ENCODE data around the gene SPINK4.

SPINK4 gene

GRCh38 chr9:33229359-33230114 is 10.4 kb upstream of the SPINK4 start:
- DNase-seq (ENCODE audit: low read depth in 2 of 2), result no peak

GRCh38 chr9:33230756-33231622 is 9.0 kb upstream of the SPINK4 start:
- DNase-seq (ENCODE audit: low read depth in 2 of 2), result no peak

GRCh38 chr9:33231623-33231942 is 8.4 kb upstream of the SPINK4 start:
- DNase-seq (ENCODE audit: low read depth in 2 of 2), result no peak

- no peak for DNase-seq (ENCODE audit: low read depth in 2 of 2)
These were observed 7.2 kb upstream of the SPINK4 start for GRCh38 chr9:33232815-33233214.

GRCh38 chr9:33233626-33234342 is 6.2 kb upstream of the SPINK4 start:
- peak; percentile 49 to 61 for DNase-seq (ENCODE audit: low read depth in 2 of 2)

GRCh38 chr9:33234511-33235467 is 5.2 kb upstream of the SPINK4 start:
- DNase-seq (ENCODE audit: low read depth in 2 of 2), result no peak

GRCh38 chr9:33236571-33236970 is 3.4 kb upstream of the SPINK4 start:
- DNase-seq (ENCODE audit: low read depth in 2 of 2), result no peak

- DNase-seq (ENCODE audit: low read depth in 2 of 2), result no peak
These were observed 1.3 kb downstream of the SPINK4 start for GRCh38 chr9:33241298-33241697.

- DNase-seq (ENCODE audit: low read depth in 2 of 2), result no peak
These were observed 2.7 kb downstream of the SPINK4 start for GRCh38 chr9:33242609-33243134.

- no peak for DNase-seq (ENCODE audit: low read depth in 2 of 2)
These were observed 4.3 kb downstream of the SPINK4 start for GRCh38 chr9:33244137-33244784.

- DNase-seq (ENCODE audit: low read depth in 2 of 2), result no peak
These were observed 5.4 kb downstream of the SPINK4 start for GRCh38 chr9:33245341-33245740.

- no peak for DNase-seq (ENCODE audit: low read depth in 2 of 2)
These were observed 6.4 kb downstream of the SPINK4 start for GRCh38 chr9:33246269-33246860.

GRCh38 chr9:33248606-33249005 is 8.6 kb downstream of the SPINK4 start:
- no peak for DNase-seq (ENCODE audit: low read depth in 2 of 2)

GRCh38 chr9:33249087-33249658 is 9.2 kb downstream of the SPINK4 start:
- DNase-seq (ENCODE audit: low read depth in 2 of 2), result no peak

GRCh38 chr9:33249983-33250382 is 10.0 kb downstream of the SPINK4 start:
- no peak for DNase-seq (ENCODE audit: low read depth in 2 of 2)

- no peak for DNase-seq (ENCODE audit: low read depth in 2 of 2)
These were observed 10.6 kb downstream of the SPINK4 start for GRCh38 chr9:33250458-33250995.

GRCh38 chr9:33254211-33254610 is 14.2 kb downstream of the SPINK4 start:
- DNase-seq (ENCODE audit: low read depth in 2 of 2), result no peak

- no peak for DNase-seq (ENCODE audit: low read depth in 2 of 2)
These were observed 15.0 kb downstream of the SPINK4 start for GRCh38 chr9:33255014-33255413.

GRCh38 chr9:33255471-33255870 is 15.5 kb downstream of the SPINK4 start:
- no peak for DNase-seq (ENCODE audit: low read depth in 2 of 2)

- no peak for DNase-seq (ENCODE audit: low read depth in 2 of 2)
These were observed 16.3 kb downstream of the SPINK4 start for GRCh38 chr9:33256236-33256635.

Data from fibroblast of skin of left quadriceps (primary cell).